SH-SY5Y (cell line): ENCODE measurements around the gene ITGB5.

ENCODE experiments used
- GATA2 ChIP-seq: IDR thresholded peaks from 2 replicates; pipeline ENCODE4 v1.6.1; 2011; ENCODE audit warnings: mild to moderate bottlenecking, low read depth, low read length
- GATA3 ChIP-seq: IDR thresholded peaks from 2 replicates; pipeline ENCODE4 v1.6.1; 2011; ENCODE audit warnings: low read depth, mild to moderate bottlenecking, low read length, moderate library complexity

- no peak for TF ChIP-seq GATA2
- no peak for TF ChIP-seq GATA3
Observed at GRCh38 chr3:124850633-124851032, 36.5 kb downstream of the ITGB5 start.
